ENCODE data around the gene SLC41A3.
"Not testable (repeated sequence)": the region's sequence is repeated elsewhere in the genome, so short reads cannot be mapped to it uniquely, and the experiment has no call there.

The SLC41A3 gene

DNA sequence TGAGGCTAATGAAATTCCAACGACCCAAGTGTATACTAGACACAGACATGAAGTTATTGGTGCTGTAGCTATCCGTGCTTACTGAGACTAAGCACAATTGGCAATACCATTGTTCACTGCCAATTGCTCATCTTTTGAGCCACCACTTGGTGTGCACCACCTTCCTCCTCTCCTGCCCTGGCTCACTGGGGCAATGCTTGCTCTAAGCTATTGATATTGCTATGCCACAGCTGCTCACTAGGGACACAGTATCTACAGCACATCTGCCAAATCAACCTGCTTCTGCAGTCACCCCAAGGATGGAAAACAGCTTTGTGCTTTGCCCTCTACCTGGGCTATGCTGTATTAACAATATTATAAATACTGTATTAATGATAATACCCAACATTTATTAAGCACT is 99.0 kb downstream of the SLC41A3 start:
- DNase-seq, result not testable (repeated sequence)

DNA sequence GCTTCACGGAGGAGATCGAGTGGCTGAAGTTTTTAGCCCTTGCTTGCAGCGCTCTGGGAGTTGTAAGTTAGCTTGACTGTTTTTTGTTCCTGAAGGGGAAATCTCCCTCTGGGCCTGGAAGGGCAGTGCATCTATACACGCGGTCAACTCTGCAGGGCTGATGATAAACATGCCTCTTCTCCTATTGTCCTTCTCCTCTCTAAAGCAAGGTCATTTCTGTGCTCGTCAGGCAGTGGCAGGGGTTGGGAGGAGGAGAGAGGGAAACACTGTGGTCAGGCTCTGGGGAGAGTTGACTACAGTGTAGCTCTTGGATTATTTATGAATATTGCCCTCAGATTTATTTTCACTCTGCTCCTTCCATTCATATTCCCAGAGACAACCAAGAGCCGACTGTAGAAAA is 106.8 kb downstream of the SLC41A3 start:
- not testable (repeated sequence) for DNase-seq

DNA sequence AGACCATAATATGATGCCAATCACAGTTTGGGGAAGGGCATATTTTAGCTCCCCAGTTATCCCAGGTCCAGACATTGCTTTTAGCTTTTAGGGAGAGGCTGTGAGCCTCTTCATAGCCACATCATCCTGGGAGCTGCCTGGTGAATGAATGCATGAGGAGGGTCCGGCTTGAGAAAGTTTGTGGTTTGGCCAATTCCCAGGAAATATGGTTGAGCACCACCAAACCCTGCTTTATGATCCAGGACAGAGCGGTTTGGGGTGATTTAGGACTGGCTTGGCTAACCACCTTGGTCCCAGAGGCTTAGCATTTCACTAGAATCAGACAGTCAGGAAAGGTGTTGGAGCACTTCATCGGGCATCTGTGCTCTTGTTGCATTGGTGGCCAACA is 107.9 kb downstream of the SLC41A3 start:
- DNase-seq, result not testable (repeated sequence)

DNA sequence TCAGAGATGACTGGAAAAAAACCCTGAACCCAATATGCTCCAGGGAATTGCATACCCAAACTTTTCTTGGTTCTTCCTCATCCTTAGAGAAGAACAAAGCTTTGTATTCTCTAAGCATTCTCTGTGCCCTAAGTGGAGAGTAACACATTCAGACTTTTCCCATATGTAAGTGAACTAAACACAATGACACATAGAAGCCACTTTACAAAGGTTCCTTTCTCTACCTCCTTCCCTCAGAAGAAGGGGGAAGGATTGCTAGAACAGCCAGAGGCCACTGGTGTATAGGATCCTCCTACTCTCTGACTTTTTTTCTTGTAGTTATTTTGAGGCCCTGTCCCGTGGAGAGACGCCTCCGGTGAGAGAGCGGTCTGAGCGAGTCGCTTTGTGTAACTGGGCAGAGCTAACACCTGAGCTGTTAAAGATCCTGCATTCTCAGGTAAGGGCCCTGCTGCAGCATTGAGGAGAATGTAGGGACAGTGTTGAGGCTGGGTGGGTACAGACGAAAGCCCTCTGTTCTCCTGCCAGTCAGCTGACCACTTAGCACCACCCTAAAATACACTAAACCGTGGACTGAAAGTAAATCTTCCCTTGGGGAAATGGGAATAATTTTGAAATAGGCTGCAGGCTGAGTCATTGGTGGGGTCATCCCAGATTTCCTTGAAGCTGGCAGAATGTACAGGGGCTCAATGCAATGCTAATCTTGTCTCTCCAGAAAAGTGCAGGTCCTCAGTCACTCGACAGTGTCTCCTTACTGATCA is 108.5 kb downstream of the SLC41A3 start:
- not testable (repeated sequence) for DNase-seq

DNA sequence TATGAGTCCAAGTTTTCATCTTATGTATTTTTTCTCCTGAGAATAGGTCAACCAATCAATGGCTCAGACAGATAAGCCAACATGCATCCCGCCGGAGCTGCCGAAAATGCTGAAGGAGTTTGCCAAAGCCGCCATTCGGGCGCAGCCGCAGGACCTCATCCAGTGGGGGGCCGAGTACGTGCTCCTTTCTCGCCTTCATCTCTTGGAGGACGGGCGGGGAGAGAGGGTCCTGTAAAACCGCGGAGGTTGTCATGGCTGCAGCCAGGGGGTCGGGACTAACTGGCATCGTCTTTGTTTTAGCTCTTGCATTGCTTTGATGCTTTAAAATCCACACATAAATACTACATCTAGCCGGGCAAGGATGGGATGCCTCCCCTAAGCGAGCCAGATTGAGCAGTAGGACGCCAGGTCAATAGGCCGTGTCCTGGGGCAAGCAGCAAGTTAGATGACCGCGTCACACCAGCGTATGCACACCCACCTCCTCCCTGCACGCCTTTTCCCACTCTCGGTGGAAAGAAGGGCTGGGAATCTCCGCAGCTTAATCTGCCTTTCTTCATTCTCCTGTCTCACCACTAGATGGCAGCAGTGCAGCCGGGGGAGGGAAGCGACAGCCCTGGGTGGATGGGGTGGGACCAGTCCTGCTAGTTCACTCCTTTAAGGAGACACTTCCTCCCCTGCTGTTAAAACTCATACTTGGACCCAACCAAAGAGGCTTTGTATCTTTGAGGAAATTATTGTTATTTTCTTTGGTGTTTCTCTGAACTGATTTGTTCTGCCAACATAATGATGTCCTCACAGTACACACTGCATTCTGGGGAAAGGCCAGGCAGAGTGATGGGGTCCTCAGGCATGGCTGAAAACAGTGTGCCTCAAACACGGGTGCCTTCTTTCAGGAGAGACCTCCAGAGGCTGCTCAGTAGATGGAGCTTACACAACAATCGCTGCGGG is 111.7 kb downstream of the SLC41A3 start:
- DNase-seq, result peak; percentile 71

DNA sequence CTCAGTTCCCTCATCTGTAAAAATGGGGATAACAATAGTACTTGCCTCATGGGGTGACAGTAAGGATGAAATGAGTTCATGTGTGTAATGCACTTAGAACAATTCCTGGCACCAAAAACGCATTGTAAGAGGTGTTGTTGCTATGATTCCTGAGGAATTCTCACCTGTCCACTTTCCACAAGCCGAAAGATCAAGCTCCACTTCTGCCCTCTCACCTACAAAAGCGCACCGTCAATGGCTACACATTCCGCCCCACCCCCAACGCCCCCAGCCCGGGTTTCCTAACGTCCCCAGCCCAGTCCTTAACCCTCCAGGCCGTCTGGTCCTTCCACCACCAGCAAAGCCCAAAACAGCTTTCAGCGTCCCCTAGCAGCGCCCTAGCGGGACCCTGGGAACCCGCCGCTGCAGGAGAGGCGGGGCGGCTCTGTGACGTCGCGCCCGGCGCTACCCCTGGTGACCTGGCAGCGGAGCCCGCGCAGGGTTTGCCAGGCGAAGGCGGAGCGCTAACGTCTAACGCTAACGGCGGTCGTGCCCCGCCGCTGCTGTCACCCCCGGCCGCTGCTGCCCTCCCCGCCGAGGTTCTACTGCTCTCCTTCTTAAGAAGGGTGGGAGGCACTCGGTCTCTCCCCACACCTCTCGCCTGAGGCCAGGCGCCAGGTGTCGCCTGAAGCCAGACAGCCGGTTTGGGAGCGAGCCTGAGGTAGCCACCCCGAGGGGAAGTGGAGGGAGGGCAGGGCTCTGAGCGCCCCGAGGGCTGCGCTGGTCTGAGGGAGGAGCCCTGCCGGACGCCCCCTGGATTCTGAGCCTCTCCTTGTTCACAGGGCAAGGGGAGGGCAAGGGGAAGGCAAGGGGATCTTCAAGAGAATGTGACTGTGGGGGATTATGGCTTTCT is 115.0 kb downstream of the SLC41A3 start, which contains the start of gene ROPN1B:
Gene ROPN1B, plus strand, starts transcription at position 478 of the 892 bp plus-strand sequence. CDS start 2,877 bp downstream, outside the sequence.
- DNase-seq, result not testable (repeated sequence)

DNA sequence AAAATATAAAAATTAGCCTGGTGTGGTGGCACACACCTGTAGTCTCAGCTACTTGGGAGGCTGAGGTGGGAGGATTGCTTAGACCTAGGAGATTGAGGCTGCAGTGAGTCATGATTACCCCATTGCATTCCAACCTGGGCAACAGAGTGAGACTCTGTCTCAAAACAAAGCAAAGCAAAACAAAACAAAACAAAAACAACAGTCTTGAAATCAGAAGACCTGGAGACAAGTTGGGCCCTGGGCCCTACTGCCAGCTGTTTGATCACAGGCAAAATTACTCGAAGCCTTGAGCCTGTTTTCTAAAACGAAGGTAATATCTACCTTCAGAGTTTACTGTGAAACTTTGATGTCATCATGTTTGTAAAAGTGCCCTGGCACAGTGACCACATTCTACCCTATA is 115.8 kb downstream of the SLC41A3 start:
- not testable (repeated sequence) for DNase-seq

DNA sequence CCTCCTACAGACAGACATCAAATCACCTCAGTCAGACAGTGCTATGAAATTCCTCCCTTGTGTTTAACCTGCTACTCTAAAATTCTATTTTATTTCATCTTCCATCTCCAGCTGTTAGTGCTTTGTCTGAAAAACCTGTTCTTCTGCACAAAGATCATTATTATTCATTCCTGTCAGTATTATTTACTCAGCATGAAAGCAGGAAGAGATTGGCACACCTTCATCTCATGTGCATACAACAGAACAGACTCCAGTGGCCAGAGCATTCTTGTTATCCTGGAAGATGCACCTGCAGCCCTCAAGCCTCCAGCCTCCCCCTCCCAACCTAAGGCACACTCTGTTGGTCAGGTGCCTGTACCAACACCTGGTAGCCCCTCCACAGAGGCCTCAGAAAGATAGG is 116.8 kb downstream of the SLC41A3 start:
- DNase-seq, result no peak

DNA sequence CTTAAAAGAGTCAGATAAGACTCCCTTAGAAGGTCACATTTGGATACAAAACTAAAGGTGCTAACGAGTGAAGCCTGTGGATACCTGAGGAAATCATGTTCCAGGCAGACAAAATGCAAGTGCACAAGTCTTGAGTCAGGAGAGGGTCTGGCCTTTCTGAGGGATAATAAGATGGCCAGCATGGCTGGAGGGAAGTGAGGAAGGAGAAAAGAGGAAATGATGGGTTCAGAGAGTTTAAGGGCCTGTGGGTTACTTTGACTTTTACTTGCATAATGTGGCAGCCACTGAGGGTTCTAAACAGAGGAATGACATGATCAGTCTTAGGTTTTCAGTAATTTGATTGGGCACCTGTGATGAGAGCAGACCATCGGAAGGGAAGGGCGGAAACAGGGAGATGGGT is 118.4 kb downstream of the SLC41A3 start:
- no peak for DNase-seq

DNA sequence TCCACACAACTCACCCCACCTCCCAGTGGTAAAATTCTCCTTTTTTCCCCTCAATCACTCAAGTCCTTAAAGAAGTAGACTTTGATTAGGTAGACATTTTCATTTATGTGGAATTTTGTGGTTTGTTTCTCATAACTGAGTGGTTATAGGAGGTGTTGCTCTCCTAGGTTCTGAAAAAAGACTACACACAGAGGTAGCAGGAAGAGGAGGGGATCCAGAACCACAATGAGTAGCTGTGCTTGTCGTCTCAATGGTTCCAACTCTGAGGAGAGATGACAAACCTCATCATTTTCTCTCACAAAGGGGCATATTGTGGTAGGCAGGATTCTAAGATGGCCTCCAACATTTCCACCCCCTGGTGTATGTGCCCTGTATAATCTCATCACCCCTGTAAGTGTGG is 120.1 kb downstream of the SLC41A3 start:
- not testable (repeated sequence) for DNase-seq

DNA sequence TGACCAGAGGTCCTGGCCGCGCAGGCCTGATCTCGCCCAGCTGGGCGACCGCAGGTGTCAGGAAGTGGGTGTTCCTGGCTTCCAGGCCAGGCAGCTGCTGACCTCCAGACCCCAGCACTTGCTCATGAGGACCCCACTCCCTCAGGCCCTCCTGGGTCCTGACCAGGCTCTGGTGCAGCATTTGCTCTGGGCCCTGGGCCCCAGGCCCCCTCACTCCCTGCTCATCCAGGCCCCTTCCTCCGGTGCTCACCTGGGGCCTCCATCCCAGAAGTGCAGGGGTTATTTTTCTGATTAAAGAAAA is 122.7 kb downstream of the SLC41A3 start:
- DNase-seq, result no peak

DNA sequence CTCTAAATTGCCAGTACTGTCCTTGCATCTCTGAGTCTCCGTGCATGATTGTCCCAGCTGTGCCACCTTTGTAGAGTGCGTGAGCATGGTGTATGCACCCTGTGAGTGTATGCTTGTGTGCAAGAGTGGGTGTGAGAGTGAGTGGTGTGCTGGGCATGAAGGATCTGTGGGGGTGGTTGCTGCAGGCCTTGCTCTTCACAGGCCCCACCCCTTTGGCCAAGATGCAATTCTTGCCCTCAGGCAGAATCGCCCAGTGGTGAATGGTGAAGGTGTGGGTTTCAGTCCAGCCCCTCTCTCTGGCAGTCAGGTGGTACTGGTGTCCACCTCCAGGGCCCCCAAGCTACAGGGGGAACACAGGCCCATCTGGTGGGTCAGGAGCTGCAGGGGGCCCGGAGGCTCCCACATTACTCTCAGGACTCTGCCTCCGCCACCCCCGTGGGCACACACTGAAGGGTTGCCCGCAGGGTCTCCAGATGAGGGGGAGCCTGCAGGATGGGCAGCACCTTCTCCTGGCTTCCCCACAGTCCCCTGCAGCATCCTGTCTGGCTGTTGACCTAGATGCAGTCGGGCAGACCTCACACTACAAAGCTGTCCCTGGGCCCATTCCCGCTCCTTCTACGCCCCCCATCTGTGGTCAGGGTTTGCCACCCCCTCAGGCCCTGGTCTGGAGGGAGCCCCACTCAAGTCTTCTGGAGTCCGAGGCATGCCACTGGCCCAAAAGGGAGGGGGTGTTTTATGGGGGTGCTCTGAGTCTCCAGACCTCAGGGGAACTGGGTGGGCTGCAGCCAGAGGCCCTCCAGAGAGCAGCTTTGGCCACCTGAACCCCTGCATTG is 123.3 kb downstream of the SLC41A3 start:
- no peak for DNase-seq

DNA sequence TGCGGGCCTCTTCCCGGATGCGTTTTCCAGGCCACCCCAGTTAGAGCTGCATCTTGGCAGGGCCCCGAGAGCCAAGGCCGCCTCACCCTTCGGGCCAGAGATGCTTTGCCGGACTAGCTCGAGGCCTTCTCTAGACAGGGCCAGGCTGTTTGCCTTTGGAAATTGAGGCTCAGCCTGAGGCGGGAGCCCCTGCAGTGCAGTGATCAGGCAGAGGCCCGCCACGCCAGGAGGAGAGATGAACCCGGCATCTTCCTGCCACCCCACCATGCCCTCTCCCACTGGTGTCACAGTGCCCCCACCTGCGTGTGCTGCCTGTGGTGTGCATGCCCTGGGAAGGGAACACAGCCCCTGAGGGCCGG is 123.9 kb downstream of the SLC41A3 start:
- no peak for DNase-seq

DNA sequence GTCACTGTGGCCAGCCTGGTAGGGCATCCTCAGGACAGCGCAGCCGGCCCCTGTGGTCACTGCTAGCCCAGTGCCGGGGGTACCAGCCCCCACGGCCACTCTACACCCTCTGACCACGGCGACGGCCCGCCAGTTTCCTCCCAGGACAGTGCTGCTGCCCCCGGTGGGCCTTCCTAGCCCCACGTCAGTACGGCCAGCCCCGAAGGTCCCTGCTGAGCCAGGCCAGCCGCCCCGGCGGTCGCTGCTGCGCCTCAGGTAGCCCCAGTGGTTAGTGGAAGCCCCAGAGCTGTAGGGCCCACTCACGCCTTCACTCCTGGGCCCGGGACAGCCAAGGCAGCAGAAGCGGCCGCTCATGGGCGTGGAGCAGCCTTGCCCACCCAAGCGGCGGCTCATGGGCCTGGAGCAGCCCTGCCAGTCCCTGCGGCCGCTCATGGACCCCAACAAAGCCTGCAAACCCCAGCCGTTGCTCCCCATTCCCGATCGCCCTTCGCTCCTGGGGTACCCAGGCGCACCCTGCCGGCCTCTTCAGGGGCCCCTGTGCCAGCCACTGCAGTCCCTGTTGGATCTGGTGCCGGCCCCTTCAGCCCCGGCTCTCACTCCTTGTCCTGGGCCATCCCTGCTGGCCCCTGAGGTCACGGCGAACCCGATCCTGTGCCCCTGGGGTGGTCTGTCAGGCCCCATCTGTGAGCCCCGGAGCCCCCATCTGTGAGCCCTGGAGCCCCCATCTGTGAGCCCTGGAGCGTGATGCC is 124.4 kb downstream of the SLC41A3 start:
- no peak for DNase-seq

DNA sequence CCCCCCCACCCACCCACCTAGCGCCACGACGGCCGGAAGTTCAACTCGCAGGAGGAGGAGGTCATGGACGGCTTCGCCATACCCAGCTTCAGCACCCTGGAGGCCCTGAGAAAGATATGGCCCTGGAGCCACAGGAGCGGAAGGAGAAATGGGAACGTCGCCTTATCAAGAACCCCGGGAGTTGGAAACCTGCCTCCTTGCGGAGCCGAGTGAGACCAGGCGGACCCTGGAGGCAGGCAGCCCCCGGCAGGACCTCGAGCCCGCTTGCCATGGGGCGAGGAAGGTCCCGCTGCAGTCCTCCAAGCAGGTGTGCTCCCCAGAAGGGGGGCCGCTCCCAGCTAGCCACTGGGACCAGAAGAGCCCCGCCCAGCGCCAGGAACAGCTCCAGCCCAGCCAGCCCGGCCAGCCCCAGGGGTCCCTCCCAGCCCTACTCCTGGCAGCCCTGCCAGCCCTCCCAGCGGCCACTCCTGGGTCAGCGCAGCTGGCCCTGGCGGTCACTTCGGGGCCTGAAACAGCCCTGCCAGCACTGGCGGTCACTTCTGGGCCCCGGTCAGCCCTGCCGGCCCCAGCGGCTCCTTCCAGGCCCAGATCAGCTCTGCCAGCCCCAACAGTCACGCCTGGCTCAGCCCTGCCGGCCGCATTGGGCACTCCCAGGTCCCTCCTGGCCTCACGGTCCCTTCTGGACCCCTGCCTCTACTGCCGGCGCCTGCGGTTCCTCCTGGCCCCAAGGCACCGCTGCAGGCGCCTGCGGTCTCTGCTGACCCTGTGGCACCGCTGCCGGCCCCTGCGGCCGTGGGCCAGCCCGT is 125.2 kb downstream of the SLC41A3 start:
- DNase-seq, result no peak

DNA sequence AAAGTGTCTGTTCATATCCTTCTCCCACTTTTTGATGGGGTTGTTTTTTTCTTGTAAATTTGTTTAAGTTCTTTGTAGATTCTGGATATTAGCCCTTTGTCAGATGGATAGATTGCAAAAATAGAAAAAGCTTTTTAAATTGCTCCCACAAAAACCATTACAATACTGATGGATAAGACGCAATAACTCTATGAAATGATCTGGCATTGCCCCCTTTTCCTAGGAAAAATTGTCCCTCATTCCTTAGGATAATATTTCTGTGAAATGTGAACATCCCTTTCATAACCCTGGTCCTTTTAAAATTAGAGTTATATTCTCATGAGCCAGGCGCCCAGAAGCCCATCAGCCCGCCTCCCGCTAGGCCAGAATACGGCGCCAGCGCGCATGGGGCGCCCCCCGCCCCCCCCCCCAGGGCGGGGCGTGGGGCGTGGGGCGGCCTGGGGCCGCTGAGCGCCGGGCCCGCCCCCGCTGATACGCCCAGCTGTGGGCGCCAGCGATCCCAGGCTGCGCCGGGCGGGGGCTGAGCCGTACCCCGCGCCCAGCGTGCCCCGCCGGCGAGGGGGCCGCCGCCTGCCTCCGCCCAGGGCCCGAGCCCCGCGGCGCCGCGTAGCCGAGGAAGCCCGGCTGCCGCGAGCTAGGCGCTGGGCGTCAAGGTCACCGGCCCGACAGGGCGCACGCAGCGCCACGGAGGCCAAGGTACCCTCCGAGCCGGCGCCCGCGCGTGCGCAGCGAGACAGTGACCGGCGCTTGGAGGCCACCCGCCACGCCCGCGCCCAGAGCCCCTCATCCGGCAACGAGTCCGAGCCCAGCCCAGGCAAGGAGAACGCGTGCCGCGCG is 126.0 kb downstream of the SLC41A3 start:
- DNase-seq, result peak; percentile 39

DNA sequence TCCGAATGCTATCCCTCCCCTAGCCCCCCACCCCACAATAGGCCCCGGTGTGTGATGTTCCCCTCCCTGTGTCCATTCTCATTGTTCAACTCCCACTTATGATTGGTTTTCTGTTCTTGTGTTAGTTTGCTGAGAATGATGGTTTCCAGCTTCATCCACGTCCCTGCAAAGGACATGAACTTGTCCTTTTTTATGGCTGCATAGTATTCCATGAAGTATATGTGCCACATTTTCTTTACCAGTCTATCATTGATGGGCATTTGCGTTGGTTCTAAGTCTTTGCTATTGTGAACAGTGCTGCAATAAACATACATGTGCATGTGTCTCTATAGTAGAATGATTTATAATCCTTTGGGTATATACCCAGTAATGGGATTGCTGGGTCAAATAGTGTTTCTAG is 126.9 kb downstream of the SLC41A3 start:
- DNase-seq, result not testable (repeated sequence)
